ENCODE measurements around the gene AGBL1.

The AGBL1 gene

DNA sequence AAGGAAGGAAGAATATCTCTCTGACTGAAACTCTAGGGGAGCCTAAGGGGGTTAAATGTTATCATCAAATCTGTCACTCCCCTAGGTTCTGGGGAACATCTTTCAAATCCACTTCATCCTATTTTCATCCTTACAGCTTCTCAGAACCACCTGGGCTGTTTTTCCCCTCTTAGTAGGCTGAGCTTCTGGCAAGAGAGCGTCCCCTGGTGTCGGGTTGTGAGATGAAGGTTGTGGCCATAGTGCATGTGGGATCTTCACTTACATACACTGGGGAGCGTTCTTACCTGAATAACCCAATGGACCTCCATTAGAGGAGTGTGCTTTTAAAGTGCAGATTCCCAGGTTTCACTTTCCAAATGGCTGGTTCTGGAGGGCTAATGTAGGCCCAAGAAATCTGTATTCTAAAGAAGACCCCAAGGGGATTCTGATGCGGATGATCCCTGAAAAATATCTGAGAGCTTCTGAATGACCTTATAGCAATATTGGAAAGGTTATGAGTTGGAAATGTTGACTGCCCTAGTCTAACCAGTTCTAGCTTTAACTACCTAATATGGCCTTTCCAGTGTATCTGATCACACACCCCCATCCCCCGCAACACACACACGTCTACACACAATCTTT lies 663.7 kb downstream of the AGBL1 start:
- H3K4me3 ChIP-seq (ENCODE audit: insufficient read depth, low read length, poor library complexity, severe bottlenecking) = no peak overlapping the region
- H3K9ac ChIP-seq (ENCODE audit: low read length) = no peak overlapping the region
- no peak overlapping the region for H2AFZ ChIP-seq (ENCODE audit: low read depth, low read length, severe bottlenecking)
- no peaks in the 10 kb centered on the region for H4K20me1 ChIP-seq (ENCODE audit: low read depth, low read length)
- H3K79me2 ChIP-seq (ENCODE audit: insufficient read depth, low read length) = no peaks in the 10 kb centered on the region
- H3F3A ChIP-seq (ENCODE audit: insufficient read depth) = no peaks in the 10 kb centered on the region
- H3K27me3 ChIP-seq (ENCODE audit: low read length) = no peaks in the 10 kb centered on the region
- no peak overlapping the region for H3K4me2 ChIP-seq (ENCODE audit: low read depth, low read length, poor library complexity, severe bottlenecking)
- H3K27ac ChIP-seq (ENCODE audit: low read depth, low read length) = no peak overlapping the region
- H3K9me3 ChIP-seq (ENCODE audit: insufficient read depth, low read length) = no peaks in the 10 kb centered on the region
- no peak for TF ChIP-seq EZH2phosphoT487 (conservative IDR thresholded peaks at IDR 0.05; ENCODE audit: low read length)
- TF ChIP-seq, protein P1, sequence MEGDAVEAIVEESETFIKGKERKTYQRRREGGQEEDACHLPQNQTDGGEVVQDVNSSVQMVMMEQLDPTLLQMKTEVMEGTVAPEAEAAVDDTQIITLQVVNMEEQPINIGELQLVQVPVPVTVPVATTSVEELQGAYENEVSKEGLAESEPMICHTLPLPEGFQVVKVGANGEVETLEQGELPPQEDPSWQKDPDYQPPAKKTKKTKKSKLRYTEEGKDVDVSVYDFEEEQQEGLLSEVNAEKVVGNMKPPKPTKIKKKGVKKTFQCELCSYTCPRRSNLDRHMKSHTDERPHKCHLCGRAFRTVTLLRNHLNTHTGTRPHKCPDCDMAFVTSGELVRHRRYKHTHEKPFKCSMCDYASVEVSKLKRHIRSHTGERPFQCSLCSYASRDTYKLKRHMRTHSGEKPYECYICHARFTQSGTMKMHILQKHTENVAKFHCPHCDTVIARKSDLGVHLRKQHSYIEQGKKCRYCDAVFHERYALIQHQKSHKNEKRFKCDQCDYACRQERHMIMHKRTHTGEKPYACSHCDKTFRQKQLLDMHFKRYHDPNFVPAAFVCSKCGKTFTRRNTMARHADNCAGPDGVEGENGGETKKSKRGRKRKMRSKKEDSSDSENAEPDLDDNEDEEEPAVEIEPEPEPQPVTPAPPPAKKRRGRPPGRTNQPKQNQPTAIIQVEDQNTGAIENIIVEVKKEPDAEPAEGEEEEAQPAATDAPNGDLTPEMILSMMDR (IDR thresholded peaks at IDR 0.05; ENCODE audit: insufficient read depth, low read length, poor library complexity, severe bottlenecking) = peak; percentile 37
- H3K9me2 ChIP-seq (replicated peaks; ENCODE audit: insufficient read depth, low read length) = no peaks in the 10 kb centered on the region
- H3K36me3 ChIP-seq (ENCODE audit: low read length) = no peaks in the 10 kb centered on the region

DNA sequence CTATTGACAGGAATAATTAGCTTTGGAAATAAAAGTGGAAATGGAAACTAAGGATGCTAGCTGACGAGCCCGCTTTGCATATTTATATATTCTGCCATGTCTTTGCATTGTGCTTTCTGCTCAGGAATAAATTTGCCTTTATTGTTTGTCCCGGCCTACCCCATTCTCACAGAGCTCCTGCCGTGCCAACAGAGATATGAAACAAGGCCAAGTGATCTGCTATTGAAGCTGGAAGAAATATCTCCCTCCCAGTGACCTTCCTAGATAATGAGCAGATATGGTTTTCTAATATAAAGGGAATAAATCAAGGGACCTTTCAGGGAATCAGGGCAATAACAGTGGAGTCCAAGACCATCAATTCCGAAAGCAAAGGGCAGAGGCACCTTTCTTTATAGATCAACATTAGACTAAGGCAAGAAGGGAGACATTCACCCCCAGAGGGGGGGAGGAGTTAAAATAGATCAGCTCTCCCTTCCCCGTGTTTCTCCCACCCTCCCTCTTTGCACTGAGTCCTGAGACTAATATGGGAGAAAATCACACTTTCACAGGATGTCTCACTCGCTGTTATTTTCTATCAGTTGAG lies 664.6 kb downstream of the AGBL1 start:
- Histone ChIP-seq H2AFZ (ENCODE audit: low read depth, low read length, severe bottlenecking) (no peak overlapping the region), H3F3A (ENCODE audit: insufficient read depth) (no peaks in the 10 kb centered on the region), H3K9me3 (ENCODE audit: insufficient read depth, low read length) (no peaks in the 10 kb centered on the region), H3K36me3 (ENCODE audit: low read length) (no peaks in the 10 kb centered on the region), H3K9me2 (replicated peaks; ENCODE audit: insufficient read depth, low read length) (no peaks in the 10 kb centered on the region), H4K20me1 (ENCODE audit: low read depth, low read length) (no peaks in the 10 kb centered on the region), H3K79me2 (ENCODE audit: insufficient read depth, low read length) (no peaks in the 10 kb centered on the region), H3K27me3 (ENCODE audit: low read length) (no peaks in the 10 kb centered on the region), H3K27ac (ENCODE audit: low read depth, low read length) (no peak overlapping the region), H3K4me2 (ENCODE audit: low read depth, low read length, poor library complexity, severe bottlenecking) (no peak overlapping the region), H3K4me3 (ENCODE audit: insufficient read depth, low read length, poor library complexity, severe bottlenecking) (no peak overlapping the region), H3K9ac (ENCODE audit: low read length) (no peak overlapping the region)
- TF ChIP-seq, protein P1 (IDR thresholded peaks at IDR 0.05; ENCODE audit: insufficient read depth, low read length, poor library complexity, severe bottlenecking) = no peak
- TF ChIP-seq EZH2phosphoT487 (conservative IDR thresholded peaks at IDR 0.05; ENCODE audit: low read length) = no peak

DNA sequence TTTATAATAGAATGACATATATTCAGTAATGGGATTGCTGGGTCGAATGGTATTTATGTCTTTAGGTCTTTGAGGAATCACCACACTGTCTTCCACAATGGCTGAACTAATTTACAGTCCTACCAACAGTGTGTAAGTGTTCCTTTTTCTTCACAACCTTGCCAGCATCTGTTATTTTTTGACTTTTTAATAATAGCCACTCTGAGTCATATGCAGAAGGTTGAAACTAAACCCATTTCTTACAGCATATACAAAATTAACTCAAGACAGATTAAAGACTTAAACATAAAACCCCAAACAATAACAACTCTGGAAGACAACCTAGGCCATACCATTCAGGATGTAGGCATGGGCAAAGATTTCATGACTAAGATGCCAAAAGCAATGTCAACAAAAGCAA lies 671.4 kb downstream of the AGBL1 start:
- no peak overlapping the region for H2AFZ ChIP-seq (ENCODE audit: low read depth, low read length, severe bottlenecking)
- H3K36me3 ChIP-seq (ENCODE audit: low read length) = no peaks in the 10 kb centered on the region
- no peaks in the 10 kb centered on the region for H4K20me1 ChIP-seq (ENCODE audit: low read depth, low read length)
- H3K27ac ChIP-seq (ENCODE audit: low read depth, low read length) = no peak overlapping the region
- H3K4me2 ChIP-seq (ENCODE audit: low read depth, low read length, poor library complexity, severe bottlenecking) = no peak overlapping the region
- H3K9me3 ChIP-seq (ENCODE audit: insufficient read depth, low read length) = no peaks in the 10 kb centered on the region
- H3F3A ChIP-seq (ENCODE audit: insufficient read depth) = no peaks in the 10 kb centered on the region
- H3K4me3 ChIP-seq (ENCODE audit: insufficient read depth, low read length, poor library complexity, severe bottlenecking) = no peak overlapping the region
- H3K9ac ChIP-seq (ENCODE audit: low read length) = no peak overlapping the region
- 0 out of 2 replicates have a peak, but pooled peaks cover 3% of the 10 kb centered on the region for H3K9me2 ChIP-seq (replicated peaks; ENCODE audit: insufficient read depth, low read length)
- H3K79me2 ChIP-seq (ENCODE audit: insufficient read depth, low read length) = no peaks in the 10 kb centered on the region
- TF ChIP-seq, protein P1 (IDR thresholded peaks at IDR 0.05; ENCODE audit: insufficient read depth, low read length, poor library complexity, severe bottlenecking) = no peak
- no peaks in the 10 kb centered on the region for H3K27me3 ChIP-seq (ENCODE audit: low read length)

Data from SU-DHL-6 (cell line).